ENCODE measurements around the gene LGI4. TPM values are rescaled to one million over a fixed set of nuclear protein-coding genes. Genes with fewer than 3 reads are reported as not detected.
"Not testable (repeated sequence)": the region's sequence is repeated elsewhere in the genome, so short reads cannot be mapped to it uniquely, and the experiment has no call there.

The LGI4 gene
- total RNA-seq, 1 experiment from 2014 or later, result 2.9 TPM

DNA sequence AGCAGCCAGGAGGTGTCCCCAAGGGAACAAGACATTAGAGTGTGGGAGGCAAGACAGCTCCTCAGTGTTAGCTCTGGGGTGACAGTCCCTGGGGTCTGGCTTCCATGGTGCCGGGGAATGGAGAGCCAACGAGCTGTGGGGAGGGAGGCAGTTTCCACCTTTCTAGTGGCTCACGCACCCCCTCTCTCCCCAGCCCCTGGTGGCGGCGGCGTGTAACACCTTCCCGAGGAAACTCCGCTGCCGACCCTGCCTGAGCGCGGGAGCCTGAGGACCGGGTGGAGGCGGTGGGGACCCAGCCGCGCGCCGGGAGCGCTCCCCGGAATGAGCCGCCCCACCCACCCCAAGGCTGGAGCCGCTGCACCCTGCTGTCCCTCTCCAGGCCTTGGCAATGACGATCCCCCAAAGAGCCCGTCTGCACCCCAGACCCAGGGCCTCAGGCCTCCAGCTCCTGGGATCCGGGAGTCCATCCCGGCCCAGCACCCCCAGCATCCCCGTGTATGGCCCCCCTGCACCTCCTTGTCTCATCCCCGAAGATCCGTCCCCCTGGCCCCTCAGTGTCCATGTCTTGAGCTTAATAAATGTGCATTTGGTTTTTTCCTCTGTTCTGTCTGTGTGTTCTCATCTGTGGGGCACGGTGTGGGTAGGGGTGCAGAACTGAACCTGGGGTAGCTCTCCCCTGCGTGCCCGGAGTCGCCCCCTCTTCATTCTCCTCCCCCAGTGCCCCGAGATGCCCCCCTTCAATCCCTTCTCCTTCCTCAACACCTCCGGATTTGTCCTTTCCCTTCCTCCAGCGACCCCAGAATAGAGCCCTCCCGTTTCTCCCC is 19.1 kb upstream of the LGI4 start:
- peaks cover 13% of the 10 kb centered on the region for H3K36me3 ChIP-seq (replicated peaks; ENCODE audit: control insufficient read depth, insufficient read depth, low read length)
- peak overlapping the region; percentile 85 for H3K4me3 ChIP-seq (ENCODE audit: insufficient read depth, low read depth, low read length)
- peak; percentile 90 for DNase-seq
- no peaks in the 10 kb centered on the region; the same call in 1 of the 2 replicates for H3K27me3 ChIP-seq (ENCODE audit: control insufficient read depth, insufficient read depth, low read length)

GRCh38 chr19:35153129-35153522 is 18.3 kb upstream of the LGI4 start:
- peak overlapping the region; percentile 85; the same call in 1 of the 2 replicates for H3K4me3 ChIP-seq (ENCODE audit: insufficient read depth, low read depth, low read length)
- not testable (repeated sequence) for H3K27me3 ChIP-seq (ENCODE audit: control insufficient read depth, insufficient read depth, low read length); DNase-seq; H3K36me3 ChIP-seq (replicated peaks; ENCODE audit: control insufficient read depth, insufficient read depth, low read length)

GRCh38 chr19:35151273-35152065 is 16.6 kb upstream of the LGI4 start:
- Histone ChIP-seq H3K36me3 (replicated peaks; ENCODE audit: control insufficient read depth, insufficient read depth, low read length) (no peaks in the 10 kb centered on the region; the same call in 1 of the 2 replicates), H3K27me3 (ENCODE audit: control insufficient read depth, insufficient read depth, low read length) (no peaks in the 10 kb centered on the region; the same call in 1 of the 2 replicates), H3K4me3 (ENCODE audit: insufficient read depth, low read depth, low read length) (no peak overlapping the region)
- peak; percentile 68 for DNase-seq

GRCh38 chr19:35150445-35150844 is 15.6 kb upstream of the LGI4 start:
- Histone ChIP-seq H3K27me3 (ENCODE audit: control insufficient read depth, insufficient read depth, low read length) (no peaks in the 10 kb centered on the region; the same call in 1 of the 2 replicates), H3K36me3 (replicated peaks; ENCODE audit: control insufficient read depth, insufficient read depth, low read length) (no peaks in the 10 kb centered on the region)

GRCh38 chr19:35149463-35149862 is 14.6 kb upstream of the LGI4 start:
- no peak overlapping the region for H3K4me3 ChIP-seq (ENCODE audit: insufficient read depth, low read depth, low read length)
- no peaks in the 10 kb centered on the region for H3K36me3 ChIP-seq (replicated peaks; ENCODE audit: control insufficient read depth, insufficient read depth, low read length)
- H3K27me3 ChIP-seq (ENCODE audit: control insufficient read depth, insufficient read depth, low read length), result peaks cover 4% of the 10 kb centered on the region; the same call in 1 of the 2 replicates
- DNase-seq, result no peak

More at GRCh38 chr19:35150445-35150844, 15.6 kb upstream of the LGI4 start:
- no peak for DNase-seq
- no peak overlapping the region for H3K4me3 ChIP-seq (ENCODE audit: insufficient read depth, low read depth, low read length)

DNA sequence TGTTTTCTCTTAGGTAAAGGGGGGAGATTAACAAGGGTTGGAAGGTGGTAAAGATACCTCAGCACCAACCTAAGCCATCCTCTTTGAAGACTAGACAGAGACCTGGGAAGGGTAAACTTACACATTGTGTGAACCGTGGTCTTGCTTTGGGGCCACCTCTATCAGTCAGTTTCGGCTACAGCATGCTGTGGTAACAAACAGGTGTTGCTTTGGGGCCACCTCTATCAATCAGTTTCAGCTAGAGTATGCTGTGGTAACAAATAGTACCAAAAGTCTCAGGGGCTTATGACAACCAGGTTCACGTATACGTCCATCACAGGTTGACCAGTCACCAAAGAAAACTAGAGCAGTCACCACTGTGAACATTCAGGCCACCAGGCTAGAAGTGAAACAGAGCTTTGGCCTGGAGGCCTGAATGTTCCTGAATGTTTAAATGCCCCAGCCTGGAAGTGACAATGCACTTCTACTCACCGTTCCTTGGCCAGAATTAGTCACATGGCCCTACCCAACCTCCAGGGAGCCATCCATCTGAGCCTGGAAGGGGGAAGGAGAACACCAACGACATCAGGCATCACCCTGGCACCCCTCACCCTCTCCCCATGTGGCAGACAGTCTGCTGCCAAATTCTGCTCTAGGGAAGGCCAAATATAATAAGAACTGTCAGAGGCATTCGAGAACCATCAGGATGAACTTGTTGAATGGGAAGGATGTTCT is 12.0 kb upstream of the LGI4 start:
- Histone ChIP-seq H3K27me3 (ENCODE audit: control insufficient read depth, insufficient read depth, low read length) (peaks cover 20% of the 10 kb centered on the region), H3K4me3 (ENCODE audit: insufficient read depth, low read depth, low read length) (no peak overlapping the region), H3K36me3 (replicated peaks; ENCODE audit: control insufficient read depth, insufficient read depth, low read length) (no peaks in the 10 kb centered on the region)
- no peak for DNase-seq

DNA sequence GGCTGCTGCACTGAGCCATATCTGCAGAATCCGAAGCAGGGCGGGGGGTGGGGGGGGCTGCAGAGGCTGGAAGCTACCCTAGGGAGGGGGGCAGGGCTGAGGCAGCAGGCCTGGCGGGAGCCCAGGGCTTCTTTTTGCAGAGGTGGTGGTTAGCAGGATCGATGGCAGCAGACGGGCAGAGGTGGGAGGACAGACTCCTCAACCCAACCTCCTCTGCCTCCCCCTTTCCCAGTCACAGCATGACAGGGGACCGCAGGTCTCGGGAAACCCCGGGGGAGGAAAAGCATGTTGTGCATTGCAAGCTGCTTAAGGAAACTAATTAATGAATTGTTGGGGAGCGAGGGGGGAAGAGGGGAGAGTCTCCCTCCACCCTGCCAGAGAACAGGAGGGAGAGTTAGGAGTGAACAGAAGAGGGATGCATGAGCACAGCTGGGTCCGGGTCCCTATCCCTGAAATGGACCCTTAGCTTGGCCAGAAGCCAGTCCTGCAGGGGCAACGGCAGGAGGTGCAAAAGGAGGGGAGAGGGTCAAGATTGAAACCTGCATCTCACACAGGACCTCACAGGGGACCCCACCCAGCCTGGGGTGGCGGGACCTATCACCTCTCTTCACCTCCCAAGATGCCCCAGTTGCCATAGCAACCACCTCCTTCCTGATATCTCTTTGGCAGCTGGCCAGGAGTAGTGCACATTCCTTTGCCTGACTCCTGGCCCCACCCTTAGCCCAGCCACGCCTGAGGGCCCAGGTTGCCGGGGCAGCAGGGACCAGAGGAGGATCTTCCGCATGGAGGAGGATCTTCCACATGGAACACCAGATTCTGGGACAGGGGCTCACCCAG is 10.0 kb upstream of the LGI4 start:
- DNase-seq, result peak; percentile 88
- Histone ChIP-seq H3K27me3 (ENCODE audit: control insufficient read depth, insufficient read depth, low read length) (peaks cover 27% of the 10 kb centered on the region), H3K36me3 (replicated peaks; ENCODE audit: control insufficient read depth, insufficient read depth, low read length) (no peaks in the 10 kb centered on the region), H3K4me3 (ENCODE audit: insufficient read depth, low read depth, low read length) (no peak overlapping the region; the same call in 1 of the 2 replicates)

- H3K36me3 ChIP-seq (replicated peaks; ENCODE audit: control insufficient read depth, insufficient read depth, low read length), result no peaks in the 10 kb centered on the region
- no peak overlapping the region; the same call in 1 of the 2 replicates for H3K4me3 ChIP-seq (ENCODE audit: insufficient read depth, low read depth, low read length)
- DNase-seq, result no peak
- H3K27me3 ChIP-seq (ENCODE audit: control insufficient read depth, insufficient read depth, low read length), result peaks cover 27% of the 10 kb centered on the region
Measured at GRCh38 chr19:35144259-35144599, 9.4 kb upstream of the LGI4 start.

GRCh38 chr19:35143818-35144217 is 9.0 kb upstream of the LGI4 start:
- DNase-seq, result peak; percentile 46
- Histone ChIP-seq H3K27me3 (ENCODE audit: control insufficient read depth, insufficient read depth, low read length) (peaks cover 27% of the 10 kb centered on the region), H3K36me3 (replicated peaks; ENCODE audit: control insufficient read depth, insufficient read depth, low read length) (no peaks in the 10 kb centered on the region), H3K4me3 (ENCODE audit: insufficient read depth, low read depth, low read length) (no peak overlapping the region; the same call in 1 of the 2 replicates)

DNA sequence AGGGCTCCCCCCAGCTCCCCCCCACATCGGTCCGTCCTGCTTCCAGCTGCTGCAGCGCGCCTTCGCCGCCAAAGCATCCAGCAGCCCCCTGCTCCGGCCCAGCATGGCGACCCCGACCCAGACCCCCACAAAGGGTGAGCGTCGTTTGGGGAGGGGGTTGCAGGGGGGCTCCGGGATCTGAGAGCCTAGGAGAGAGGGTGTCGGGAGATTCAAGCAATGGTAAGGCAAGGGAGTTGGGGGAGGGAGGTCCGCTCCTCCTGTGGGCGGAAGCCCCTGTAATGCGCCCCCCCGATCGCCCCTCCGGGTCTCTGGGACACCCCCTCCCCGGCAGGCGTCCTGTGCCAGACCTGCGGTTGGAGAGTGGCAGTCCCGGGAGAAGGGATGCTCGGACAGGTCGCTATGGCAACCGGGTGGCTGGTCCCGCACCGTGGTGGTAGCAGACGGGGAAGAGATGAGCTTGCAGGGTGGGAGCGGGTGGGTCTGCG is 8.4 kb upstream of the LGI4 start, which contains the start of gene FXYD7:
TSS of gene FXYD7 (plus strand) at position 25 of the 485 bp plus-strand sequence. CDS start at position 104, 79 bp downstream.
- peak within 1 kb of the TSS; percentile 64 for H3K4me3 ChIP-seq (ENCODE audit: insufficient read depth, low read depth, low read length)
- peaks cover 27% of the 10 kb centered on the region for H3K27me3 ChIP-seq (ENCODE audit: control insufficient read depth, insufficient read depth, low read length)
- H3K36me3 ChIP-seq (replicated peaks; ENCODE audit: control insufficient read depth, insufficient read depth, low read length), result no peaks in the 10 kb centered on the region
- peak; percentile 75 for DNase-seq

GRCh38 chr19:35142606-35143230 is 7.9 kb upstream of the LGI4 start:
- peak overlapping the region; percentile 64 for H3K4me3 ChIP-seq (ENCODE audit: insufficient read depth, low read depth, low read length)
- peak; percentile 94 for DNase-seq
- H3K27me3 ChIP-seq (ENCODE audit: control insufficient read depth, insufficient read depth, low read length), result peaks cover 27% of the 10 kb centered on the region
- H3K36me3 ChIP-seq (replicated peaks; ENCODE audit: control insufficient read depth, insufficient read depth, low read length), result no peaks in the 10 kb centered on the region

DNA sequence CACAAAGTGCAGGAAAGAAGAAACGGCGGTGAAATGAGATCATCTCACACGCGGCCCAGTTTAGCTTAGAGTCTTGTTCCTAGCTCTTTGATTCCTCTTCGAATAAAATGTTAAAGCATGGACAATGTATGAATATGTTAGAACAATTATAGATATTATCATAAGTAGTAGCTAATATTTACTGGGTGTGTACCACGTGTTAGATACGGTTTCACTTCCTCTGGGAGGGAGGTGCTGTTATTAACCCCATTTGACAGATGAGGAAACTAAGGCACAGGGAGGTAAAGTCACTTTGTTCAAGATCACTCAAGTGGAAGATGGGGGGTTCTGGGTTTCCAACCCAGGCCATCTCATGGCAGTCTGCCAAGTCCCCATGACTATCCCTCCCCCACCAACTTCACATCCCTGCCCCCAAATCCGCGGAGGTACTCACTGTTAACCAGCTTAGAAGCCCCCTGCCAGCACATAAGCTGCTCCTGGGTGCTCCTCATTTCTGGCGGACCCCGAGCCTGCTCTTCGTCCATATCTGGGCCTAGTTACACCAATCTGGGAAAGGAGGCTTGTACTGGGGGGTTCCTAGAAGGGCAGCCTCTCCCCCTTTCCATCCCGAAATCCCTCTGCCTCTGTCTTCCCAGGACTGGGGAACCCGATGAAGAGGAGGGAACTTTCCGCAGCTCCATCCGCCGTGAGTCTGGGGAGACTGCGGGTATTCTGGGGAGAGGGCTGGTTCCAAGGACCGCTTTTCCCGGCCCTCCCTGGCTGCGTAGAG is 7.2 kb upstream of the LGI4 start:
- H3K4me3 ChIP-seq (ENCODE audit: insufficient read depth, low read depth, low read length), result peak overlapping the region; percentile 64
- peaks cover 27% of the 10 kb centered on the region for H3K27me3 ChIP-seq (ENCODE audit: control insufficient read depth, insufficient read depth, low read length)
- DNase-seq, result peak; percentile 88
- no peaks in the 10 kb centered on the region for H3K36me3 ChIP-seq (replicated peaks; ENCODE audit: control insufficient read depth, insufficient read depth, low read length)
